Muscle of back (tissue), 13 donors: ENCODE results near the gene SLTM. TPM values are rescaled to one million over a fixed set of nuclear protein-coding genes. Genes with fewer than 3 reads are reported as not detected.
"Not testable (repeated sequence)": the region's sequence is repeated elsewhere in the genome, so short reads cannot be mapped to it uniquely, and the experiment has no call there.

ENCODE experiments used
- DNase-seq, 3 donors: peaks; one replicate each; pipeline versions ENCODE4 v3.0.0 to v3.0.0-alpha.2; 2013
- long read RNA-seq, 9 donors: transcript quantifications; one replicate each; lab custom pipeline, GENCODE V29; 2026
- polyA plus RNA-seq, 10 donors: library from polyadenylated mRNA; unstranded; fragments of 120-200 nt; gene quantifications; one replicate each; pipeline ENCODE4 v1.2.1, GENCODE V29; 2013; ENCODE audit not compliant: insufficient read length in 10 of 10

Gene SLTM
- polyA plus RNA-seq, result 10 to 100 TPM; 48.8 to 81.5 (median 65.0) TPM
- long read RNA-seq, donor 1, full-length matches to known transcripts, result 4 of 4 reads
- long read RNA-seq, donor 1, partial matches to known transcripts, result 0 of 4 reads
- long read RNA-seq, donor 1, other reads (novel, unspliced or antisense), result 0 of 4 reads
- long read RNA-seq, donor 2, partial matches to known transcripts, result 0 of 5 reads
- long read RNA-seq, donor 2, other reads (novel, unspliced or antisense), result 0 of 5 reads
- long read RNA-seq, donor 3, result 0 reads
- long read RNA-seq, donor 4, partial matches to known transcripts, result 0 of 2 reads
- long read RNA-seq, donor 4, other reads (novel, unspliced or antisense), result 0 of 2 reads
- long read RNA-seq, donor 5, partial matches to known transcripts, result 13 of 16 reads
- long read RNA-seq, donor 5, other reads (novel, unspliced or antisense), result 0 of 16 reads
- long read RNA-seq, donor 6, partial matches to known transcripts, result 0 of 3 reads
- long read RNA-seq, donor 6, other reads (novel, unspliced or antisense), result 0 of 3 reads
- long read RNA-seq, donor 7, full-length matches to known transcripts, result 4 of 4 reads
- long read RNA-seq, donor 7, partial matches to known transcripts, result 0 of 4 reads
- long read RNA-seq, donor 7, other reads (novel, unspliced or antisense), result 0 of 4 reads
- long read RNA-seq, donor 8, full-length matches to known transcripts, result 3 of 3 reads
- long read RNA-seq, donor 8, partial matches to known transcripts, result 0 of 3 reads
- long read RNA-seq, donor 8, other reads (novel, unspliced or antisense), result 0 of 3 reads
- long read RNA-seq, donor 9, result 0 reads

DNA sequence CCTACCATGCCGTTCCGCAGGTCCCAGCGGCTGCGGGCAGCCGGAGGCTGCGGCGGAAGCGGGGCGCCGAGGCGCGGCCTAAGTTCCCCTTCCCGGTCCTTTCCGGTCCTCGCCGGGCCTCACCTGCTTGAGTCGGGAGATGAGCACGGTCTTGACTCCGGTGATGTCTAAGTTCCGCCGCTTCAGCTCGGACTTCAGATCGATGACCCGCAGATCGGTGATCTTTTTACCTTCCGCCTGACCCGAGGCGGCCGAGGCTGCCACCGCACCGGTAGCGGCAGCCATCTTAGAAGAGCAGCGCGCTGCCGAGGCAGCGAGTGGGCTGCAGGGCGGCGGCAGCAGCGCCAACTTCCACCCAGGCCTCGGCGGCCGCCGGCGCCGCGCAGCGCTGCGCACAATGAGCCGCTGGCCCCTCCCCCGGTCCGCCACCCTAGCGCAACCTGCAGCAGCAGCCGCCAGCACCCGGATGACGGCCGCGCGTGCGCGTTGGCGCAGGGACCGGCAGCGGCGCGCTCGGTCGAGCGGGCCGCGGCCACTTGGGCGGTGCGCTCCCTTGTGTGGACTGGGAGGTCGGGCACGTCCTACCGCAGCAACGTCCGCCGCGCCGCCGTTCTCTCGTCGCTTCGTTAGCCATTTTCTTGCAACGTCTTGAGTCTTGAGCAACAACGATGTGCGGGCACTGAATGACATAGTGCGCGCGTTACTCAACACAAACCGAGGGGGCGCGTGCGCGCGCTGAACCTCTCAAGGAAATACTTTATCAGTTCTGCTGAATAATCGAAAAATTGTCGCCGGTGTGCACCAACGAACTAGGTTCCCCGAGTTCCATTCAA lies at the start of gene SLTM:
TSS of gene SLTM (minus strand) at position 399 of the 833 bp plus-strand sequence. CDS start at position 285, 114 bp downstream.
- DNase-seq, result peak; percentile 94 to 98 (median 97)

GRCh38 chr15:58983261-58983660 lies 49.8 kb upstream of the SLTM start:
- no peak for DNase-seq

DNA sequence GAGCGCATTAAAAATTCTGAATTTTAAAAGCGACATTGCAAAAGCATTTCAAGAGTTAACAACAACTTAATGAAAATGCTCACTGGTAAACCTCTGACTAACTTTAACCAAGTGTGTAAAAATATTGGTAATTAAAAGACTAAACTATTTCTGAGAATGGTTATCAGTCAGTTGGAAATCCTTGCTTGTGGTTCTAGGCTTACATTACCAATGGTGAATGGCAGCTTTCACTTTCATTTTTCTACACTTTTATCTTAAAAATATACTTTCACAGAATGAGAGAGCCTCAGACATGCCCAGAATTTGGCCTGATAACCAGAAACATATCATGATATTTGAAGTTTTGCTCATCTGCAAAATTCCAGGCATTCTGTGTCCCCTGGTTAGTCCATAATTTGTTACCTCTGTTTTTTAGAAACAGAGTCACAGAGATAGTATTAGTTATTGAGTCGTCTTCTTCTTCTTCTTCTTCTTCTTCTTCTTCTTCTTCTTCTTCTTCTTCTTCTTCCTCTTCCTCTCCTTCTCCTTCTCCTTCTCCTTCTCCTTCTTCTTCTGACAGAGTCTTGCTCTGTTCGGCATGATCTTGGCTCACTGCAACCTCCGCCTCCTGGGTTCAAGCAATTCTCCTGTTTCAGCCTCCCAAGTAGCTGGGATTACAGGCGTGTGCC lies 48.5 kb upstream of the SLTM start:
- DNase-seq, result no peak

- peak; percentile 24 to 47 (median 39) for DNase-seq
These were observed 47.0 kb upstream of the SLTM start for GRCh38 chr15:58980351-58980939.

- no peak for DNase-seq
These were observed 44.4 kb upstream of the SLTM start for GRCh38 chr15:58977887-58978286.

DNA sequence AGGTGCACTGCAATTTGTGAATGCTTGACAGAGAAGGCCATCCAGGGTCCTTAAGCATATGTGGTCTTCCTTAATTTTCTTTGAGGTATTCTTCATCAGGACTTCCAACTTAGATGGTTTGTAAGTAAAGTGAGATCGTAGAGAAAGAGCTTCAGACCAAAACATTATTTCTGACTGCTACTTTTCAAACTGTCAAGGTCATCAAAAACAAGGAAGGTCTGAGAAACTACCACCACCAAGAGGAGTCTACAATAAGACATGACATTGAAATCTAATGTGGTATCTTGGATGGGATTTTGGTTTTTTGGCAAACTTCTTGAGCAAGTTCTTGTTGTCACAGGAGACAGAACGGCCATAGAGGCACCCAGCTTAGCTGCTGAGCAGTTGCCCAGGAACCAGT lies 34.0 kb upstream of the SLTM start:
- no peak for DNase-seq

GRCh38 chr15:58966698-58967097 lies 33.2 kb upstream of the SLTM start:
- DNase-seq, result no peak

GRCh38 chr15:58962662-58963565 lies 29.4 kb upstream of the SLTM start:
- no peak for DNase-seq

DNA sequence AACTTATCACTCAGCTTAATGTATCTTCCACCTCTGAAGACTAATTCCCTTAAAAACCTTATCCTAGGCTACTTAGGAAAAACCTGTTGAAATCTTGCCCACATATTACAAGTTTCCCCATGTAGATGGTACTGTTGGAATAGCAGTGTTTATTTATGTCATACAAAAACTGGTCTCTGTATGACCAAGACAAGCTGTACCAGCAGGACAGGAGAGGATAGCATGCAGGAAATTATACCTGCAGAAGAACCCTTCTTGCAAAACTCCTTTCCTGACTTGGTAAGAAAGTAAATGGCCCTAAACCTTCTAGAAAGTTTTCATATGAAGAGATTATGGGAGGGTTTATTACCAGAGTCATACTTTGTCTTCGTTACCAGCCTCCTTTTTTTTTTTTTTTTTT lies 28.7 kb upstream of the SLTM start:
- DNase-seq, result no peak

DNA sequence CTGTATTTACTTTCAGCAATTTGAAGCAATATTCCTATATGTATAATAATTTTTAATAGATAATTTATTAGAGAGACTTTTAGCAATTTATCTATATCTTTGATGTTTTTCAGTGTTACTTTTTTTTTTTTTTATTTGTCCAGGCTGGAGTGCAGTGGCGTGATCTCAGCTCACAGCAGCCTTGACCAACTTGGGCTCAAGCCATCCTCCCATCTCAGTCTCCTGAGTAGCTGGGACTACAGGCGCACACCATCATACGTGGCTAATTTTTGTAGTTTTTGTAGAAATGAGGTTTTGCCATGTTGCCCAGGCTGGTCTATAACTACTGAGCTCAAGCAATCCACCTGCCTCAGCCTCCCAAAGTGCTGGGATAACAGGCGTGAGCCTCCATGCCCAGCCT lies 25.3 kb upstream of the SLTM start:
- no peak for DNase-seq

DNA sequence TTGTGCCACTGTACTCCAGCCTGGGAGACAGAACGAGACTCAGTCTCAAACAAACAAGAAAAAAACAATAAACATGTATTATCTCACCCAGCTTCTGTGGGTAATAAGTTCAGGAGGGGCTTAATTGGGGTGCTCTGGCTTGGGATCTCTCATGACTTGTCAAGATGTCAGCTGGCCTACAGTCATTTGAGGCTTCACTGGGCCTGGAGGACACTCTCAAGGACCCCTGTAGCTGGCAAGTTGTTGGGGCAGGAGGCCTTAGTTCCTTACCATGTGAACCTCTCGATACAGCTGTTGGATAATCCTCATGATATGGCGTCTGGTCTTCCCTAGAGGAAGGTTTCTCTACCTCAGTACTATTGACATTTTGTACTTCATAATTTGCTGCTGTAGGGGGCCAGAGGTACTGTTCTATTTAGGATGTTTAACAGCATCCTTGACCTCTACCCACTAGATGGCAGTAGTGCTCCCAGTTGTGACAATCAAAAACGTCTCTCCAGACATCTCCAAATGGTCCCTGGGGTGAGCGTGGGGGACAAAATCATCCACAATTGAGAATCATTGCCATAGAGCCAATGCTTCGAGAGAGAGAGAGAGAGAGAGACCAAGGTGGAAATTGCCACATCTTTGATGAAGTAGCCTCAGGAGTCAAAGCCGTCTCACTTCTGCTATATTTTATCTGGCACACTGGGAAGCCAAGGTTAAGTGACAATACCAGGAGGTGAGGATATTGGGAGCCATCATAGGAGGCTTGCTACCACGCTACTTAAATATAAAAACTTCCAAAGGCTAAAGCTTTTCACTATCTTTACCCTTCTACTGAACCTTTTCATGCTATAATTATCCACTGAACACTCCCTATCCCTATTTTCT lies 23.9 kb upstream of the SLTM start:
- peak in 2 of 3 donors; percentile 36 to 62 for DNase-seq

DNA sequence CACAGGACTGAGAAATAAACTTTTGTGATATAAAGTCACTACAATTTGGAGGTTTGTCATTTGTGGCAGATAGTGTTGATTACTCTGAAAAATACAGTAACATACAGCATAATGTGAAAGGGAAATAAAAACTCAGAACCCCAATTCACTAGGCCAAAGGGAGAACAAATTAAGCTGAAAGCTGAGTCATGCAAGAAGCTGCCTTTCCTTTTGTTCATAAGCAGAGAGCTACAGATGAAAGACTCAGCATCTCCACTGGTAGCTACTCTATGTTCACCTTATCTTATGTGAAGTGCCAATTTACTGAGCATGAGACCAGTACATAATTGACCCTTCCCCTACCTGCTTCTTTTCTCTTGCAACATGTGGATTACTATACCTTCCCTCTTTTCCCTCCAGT lies 19.3 kb upstream of the SLTM start:
- DNase-seq, result no peak

DNA sequence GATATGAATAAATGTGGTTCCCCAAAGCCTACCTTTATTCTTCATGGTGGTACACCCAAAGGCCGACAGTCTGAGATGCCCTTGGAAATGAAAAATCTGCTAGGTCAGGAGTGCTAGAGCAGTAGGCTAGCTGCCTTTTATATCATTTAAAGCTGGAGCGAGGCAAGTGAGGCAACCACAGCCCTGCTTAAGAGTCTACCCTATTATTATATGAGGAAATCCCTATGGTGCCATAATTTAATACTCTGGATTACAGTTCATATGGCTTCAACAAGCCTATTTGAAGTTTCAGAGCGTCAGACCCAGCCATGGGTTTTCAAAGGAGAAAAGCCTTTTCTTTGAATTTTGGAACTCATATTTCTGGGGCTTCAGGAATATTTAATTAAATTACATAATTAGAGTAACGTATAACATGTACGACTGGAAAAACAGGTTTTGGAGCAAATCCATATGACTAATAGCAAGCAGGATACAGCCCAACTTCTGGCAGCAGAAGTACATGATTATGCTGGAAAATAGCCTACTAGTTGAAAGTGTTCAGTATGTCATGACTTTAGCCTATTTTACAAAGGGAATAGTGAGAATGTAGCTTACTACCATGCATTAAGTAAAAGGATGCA lies 18.0 kb upstream of the SLTM start:
- DNase-seq, result peak; percentile 45 to 75 (median 62)

DNA sequence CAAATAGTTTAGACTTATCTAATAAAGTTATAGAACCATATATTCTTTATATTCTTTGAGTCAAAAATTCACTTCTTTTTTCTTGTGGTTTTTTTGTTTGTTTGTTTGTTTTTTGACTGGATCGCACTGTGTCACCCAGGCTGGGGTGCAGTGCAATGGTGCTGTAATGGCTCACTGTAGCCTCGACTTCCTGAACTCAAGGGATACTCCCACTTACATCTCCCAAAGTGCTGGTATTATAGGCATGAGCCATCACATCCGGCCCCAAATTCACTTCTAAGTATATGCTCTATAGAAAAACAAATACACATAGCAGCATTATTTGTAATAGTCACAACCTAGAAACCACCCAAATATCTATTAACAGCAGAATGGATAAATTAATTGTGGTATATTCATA lies 13.7 kb upstream of the SLTM start:
- no peak for DNase-seq

- not testable (repeated sequence) for DNase-seq
These were observed 1.5 kb upstream of the SLTM start for GRCh38 chr15:58934974-58935373.

DNA sequence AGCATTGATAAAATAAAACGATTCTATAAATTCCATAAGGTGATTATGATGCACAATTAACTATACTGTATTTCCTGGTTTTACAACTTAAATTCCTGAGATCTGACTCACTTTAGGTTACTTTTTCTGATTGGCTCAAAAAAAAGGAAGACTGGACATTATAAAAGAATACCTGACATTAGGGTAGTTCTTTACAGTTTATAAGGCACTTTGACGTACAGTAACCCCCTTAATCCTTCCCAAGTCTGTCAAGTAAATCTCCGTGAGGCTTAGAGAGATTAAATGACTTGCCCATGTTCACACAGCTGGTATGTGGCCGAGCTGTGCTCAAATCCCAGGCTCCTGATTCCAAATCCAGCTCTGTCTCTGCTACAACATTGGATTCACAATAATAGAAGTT lies 1.0 kb upstream of the SLTM start:
- DNase-seq, result no peak

DNA sequence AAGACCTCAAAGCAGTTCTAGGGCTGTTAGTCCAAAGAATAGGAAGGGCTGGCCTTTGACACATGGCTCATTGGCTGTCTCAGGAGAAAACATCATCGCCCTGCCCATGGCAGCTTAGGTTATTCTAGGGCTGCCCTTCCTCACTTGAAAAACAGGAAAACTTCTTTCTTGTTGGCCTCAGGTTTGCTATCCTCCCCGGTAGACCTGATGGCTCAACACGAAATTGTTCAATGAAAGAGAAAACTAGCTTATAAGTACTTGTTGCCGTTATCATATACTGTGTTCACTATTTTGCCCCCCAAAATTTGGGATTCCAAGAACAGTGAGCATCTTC lies 602 bp upstream of the SLTM start:
- DNase-seq, result no peak

DNA sequence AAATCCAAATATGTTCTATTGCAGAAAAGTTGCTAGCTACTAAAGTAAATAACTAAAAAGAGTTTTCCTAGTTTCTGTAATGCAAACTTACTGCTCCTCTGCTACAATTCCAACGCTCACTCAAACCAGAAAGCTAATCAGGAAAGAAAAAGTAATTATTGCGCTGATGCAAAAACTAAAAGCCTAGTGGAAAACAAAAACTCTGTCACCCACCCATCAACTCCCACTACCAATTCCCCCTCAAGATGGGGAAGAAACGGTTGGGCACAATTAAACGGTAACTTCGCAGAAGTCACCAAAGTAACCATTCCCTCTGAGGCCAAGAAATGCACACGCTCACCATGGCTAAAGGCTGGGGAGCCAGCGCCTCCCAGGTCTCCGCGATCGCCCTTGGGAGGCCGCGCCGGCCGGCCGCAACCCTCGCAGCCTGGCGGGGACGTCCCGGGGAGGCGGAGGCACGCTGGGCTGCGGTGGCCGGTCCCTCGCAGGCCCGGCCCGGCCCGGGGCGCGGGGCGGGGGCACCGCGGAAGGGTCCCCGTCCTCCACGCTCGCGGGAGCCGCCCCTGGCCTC lies 684 bp downstream of the SLTM start:
- DNase-seq, result peak in 1 of 3 donors; percentile 34
